Stimulated activated CD8-positive, alpha-beta memory T cell treated with anti-CD3 and anti-CD28 coated beads, Interleukin-4, amount 100 ng/mL, for 4 hours (primary cell): ENCODE data around the gene DNPH1.
A peak's percentile ranks its signal among the peaks of the same experiment; 100 is the strongest.

Source experiments
- DNase-seq, 2 donors: peaks; one replicate each; pipeline ENCODE4 v3.0.0-alpha.2; 2020; ENCODE audit warnings: low read depth in 2 of 2, low spot score in 1 of 2

Gene DNPH1

GRCh38 chr6:43264599-43265145, 35.4 kb upstream of the DNPH1 start:
- DNase-seq, result no peak

- DNase-seq, result peak; percentile 47 to 59
These were observed 34.3 kb upstream of the DNPH1 start for GRCh38 chr6:43263314-43264178.

- no peak for DNase-seq
These were observed 33.6 kb upstream of the DNPH1 start for GRCh38 chr6:43262780-43263313.

- no peak for DNase-seq
These were observed 32.9 kb upstream of the DNPH1 start for GRCh38 chr6:43262000-43262779.

- no peak for DNase-seq
These were observed 31.9 kb upstream of the DNPH1 start for GRCh38 chr6:43261198-43261597.

GRCh38 chr6:43260791-43261190, 31.5 kb upstream of the DNPH1 start:
- no peak for DNase-seq

GRCh38 chr6:43258807-43259686, 29.8 kb upstream of the DNPH1 start:
- DNase-seq, result no peak

- DNase-seq, result no peak
These were observed 28.9 kb upstream of the DNPH1 start for GRCh38 chr6:43258180-43258579.

GRCh38 chr6:43257367-43258145, 28.3 kb upstream of the DNPH1 start:
- DNase-seq, result no peak

- no peak for DNase-seq
These were observed 27.5 kb upstream of the DNPH1 start for GRCh38 chr6:43256670-43257366.

GRCh38 chr6:43255408-43256054, 26.2 kb upstream of the DNPH1 start:
- DNase-seq, result no peak

- DNase-seq, result no peak
These were observed 25.6 kb upstream of the DNPH1 start for GRCh38 chr6:43254846-43255245.

- DNase-seq, result no peak
These were observed 25.0 kb upstream of the DNPH1 start for GRCh38 chr6:43254138-43254817.

- DNase-seq, result no peak
These were observed 24.1 kb upstream of the DNPH1 start for GRCh38 chr6:43253401-43253800.

GRCh38 chr6:43250992-43251373, 21.7 kb upstream of the DNPH1 start:
- DNase-seq, result no peak

GRCh38 chr6:43248791-43249190, 19.5 kb upstream of the DNPH1 start:
- no peak for DNase-seq

GRCh38 chr6:43248101-43248500, 18.8 kb upstream of the DNPH1 start:
- DNase-seq, result no peak
